Mesothelial cell of epicardium (in vitro differentiated cells): ENCODE measurements around the gene ACACA. TPM values are rescaled to one million over a fixed set of nuclear protein-coding genes. Genes with fewer than 3 reads are reported as not detected.

Experiments
- DNase-seq, 2 experiments: peaks; one replicate each; pipeline ENCODE4 v3.0.0; 2021; ENCODE audit warnings: low spot score in 2 of 2; ENCODE audit not compliant: unreplicated experiment in 2 of 2
- H3K27ac Mint-ChIP-seq: 2 replicates; pipeline ENCODE4 v1.8.0; 2021; ENCODE audit warnings: mixed read lengths
- H3K27me3 Mint-ChIP-seq: 2 replicates; pipeline ENCODE4 v1.8.0; 2021; ENCODE audit warnings: low read depth, mixed read lengths
- H3K36me3 Mint-ChIP-seq: 2 replicates; pipeline ENCODE4 v1.8.0; 2021; ENCODE audit warnings: mixed read lengths
- H3K4me1 Mint-ChIP-seq: 2 replicates; pipeline ENCODE4 v1.8.0; 2021; ENCODE audit warnings: mixed read lengths
- H3K4me3 Mint-ChIP-seq: 2 replicates; pipeline ENCODE4 v1.8.0; 2021; ENCODE audit warnings: mild to moderate bottlenecking, moderate library complexity, mixed read lengths
- H3K9me3 Mint-ChIP-seq: 2 replicates; pipeline ENCODE4 v1.8.0; 2021; ENCODE audit warnings: mixed read lengths
- total RNA-seq: library from RNA; stranded (reverse); gene quantifications from 3 replicates; pipeline ENCODE4 v1.2.1, GENCODE V29; 2021
- TF ChIP-seq, protein P1 (sequence below): fragments of 200-600 bp; sonication (generic); IDR thresholded peaks from one replicate; pipeline ENCODE4 v1.5.0; 2021; ENCODE audit warnings: antibody characterized with exemption; ENCODE audit not compliant: unreplicated experiment

ACACA gene
- total RNA-seq, 1 donor from 2014 or later, result 127 TPM

- peak overlapping the region; percentile 79 for H3K27ac Mint-ChIP-seq
- no peak overlapping the region for H3K4me3 Mint-ChIP-seq
- TF ChIP-seq, protein P1, sequence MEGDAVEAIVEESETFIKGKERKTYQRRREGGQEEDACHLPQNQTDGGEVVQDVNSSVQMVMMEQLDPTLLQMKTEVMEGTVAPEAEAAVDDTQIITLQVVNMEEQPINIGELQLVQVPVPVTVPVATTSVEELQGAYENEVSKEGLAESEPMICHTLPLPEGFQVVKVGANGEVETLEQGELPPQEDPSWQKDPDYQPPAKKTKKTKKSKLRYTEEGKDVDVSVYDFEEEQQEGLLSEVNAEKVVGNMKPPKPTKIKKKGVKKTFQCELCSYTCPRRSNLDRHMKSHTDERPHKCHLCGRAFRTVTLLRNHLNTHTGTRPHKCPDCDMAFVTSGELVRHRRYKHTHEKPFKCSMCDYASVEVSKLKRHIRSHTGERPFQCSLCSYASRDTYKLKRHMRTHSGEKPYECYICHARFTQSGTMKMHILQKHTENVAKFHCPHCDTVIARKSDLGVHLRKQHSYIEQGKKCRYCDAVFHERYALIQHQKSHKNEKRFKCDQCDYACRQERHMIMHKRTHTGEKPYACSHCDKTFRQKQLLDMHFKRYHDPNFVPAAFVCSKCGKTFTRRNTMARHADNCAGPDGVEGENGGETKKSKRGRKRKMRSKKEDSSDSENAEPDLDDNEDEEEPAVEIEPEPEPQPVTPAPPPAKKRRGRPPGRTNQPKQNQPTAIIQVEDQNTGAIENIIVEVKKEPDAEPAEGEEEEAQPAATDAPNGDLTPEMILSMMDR, result no peak
- no peak for DNase-seq
- H3K36me3 Mint-ChIP-seq, result peaks cover 8% of the 10 kb centered on the region
- H3K9me3 Mint-ChIP-seq, result no peaks in the 10 kb centered on the region
- peaks cover 36% of the 10 kb centered on the region for H3K4me1 Mint-ChIP-seq
- no peaks in the 10 kb centered on the region for H3K27me3 Mint-ChIP-seq
These were observed 318.2 kb downstream of the ACACA start for GRCh38 chr17:37088459-37088858.

DNA sequence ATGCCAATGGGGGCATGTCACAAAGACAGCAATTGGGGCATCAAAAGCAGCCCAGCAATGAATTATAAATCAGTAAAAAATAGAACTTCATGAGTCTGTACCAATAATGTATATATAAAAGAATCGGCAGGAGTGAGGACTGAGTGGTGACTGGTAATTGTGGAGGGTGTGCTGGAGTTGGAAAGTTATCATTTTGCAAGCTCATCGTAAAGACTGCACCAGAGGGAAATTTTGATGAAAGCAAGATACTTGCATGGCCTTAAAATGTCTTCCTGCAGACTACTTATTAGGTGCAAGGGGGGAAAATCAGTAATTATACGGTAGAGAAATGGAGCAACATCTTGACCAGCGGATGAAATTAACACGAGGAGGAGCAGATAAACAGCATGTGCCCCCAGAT, 319.0 kb downstream of the ACACA start:
- peaks cover 8% of the 10 kb centered on the region for H3K36me3 Mint-ChIP-seq
- TF ChIP-seq, protein P1, result no peak
- no peaks in the 10 kb centered on the region for H3K9me3 Mint-ChIP-seq
- H3K4me1 Mint-ChIP-seq, result peaks cover 36% of the 10 kb centered on the region
- H3K27ac Mint-ChIP-seq, result peak overlapping the region; percentile 15
- no peak for DNase-seq
- H3K27me3 Mint-ChIP-seq, result no peaks in the 10 kb centered on the region
- H3K4me3 Mint-ChIP-seq, result no peak overlapping the region

GRCh38 chr17:37086948-37087347, 319.7 kb downstream of the ACACA start:
- Mint-ChIP-seq H3K9me3 (no peaks in the 10 kb centered on the region), H3K4me3 (no peak overlapping the region), H3K4me1 (peaks cover 36% of the 10 kb centered on the region), H3K27ac (no peak overlapping the region), H3K36me3 (peaks cover 8% of the 10 kb centered on the region), H3K27me3 (no peaks in the 10 kb centered on the region)
- TF ChIP-seq, protein P1, result no peak
- no peak for DNase-seq

GRCh38 chr17:37086334-37086733, 320.3 kb downstream of the ACACA start:
- TF ChIP-seq, protein P1, result no peak
- Mint-ChIP-seq H3K9me3 (no peaks in the 10 kb centered on the region), H3K27ac (no peak overlapping the region), H3K27me3 (no peaks in the 10 kb centered on the region), H3K36me3 (peaks cover 8% of the 10 kb centered on the region), H3K4me1 (peaks cover 36% of the 10 kb centered on the region), H3K4me3 (no peak overlapping the region)
- no peak for DNase-seq

GRCh38 chr17:37084372-37084771, 322.3 kb downstream of the ACACA start:
- Mint-ChIP-seq H3K36me3 (peaks cover 8% of the 10 kb centered on the region), H3K27ac (peak overlapping the region; percentile 37)
- TF ChIP-seq, protein P1, result no peak

GRCh38 chr17:37083456-37083855, 323.2 kb downstream of the ACACA start:
- Mint-ChIP-seq H3K27me3 (no peaks in the 10 kb centered on the region), H3K27ac (peak overlapping the region; percentile 10), H3K36me3 (peaks cover 8% of the 10 kb centered on the region), H3K4me3 (no peak overlapping the region), H3K4me1 (peaks cover 17% of the 10 kb centered on the region), H3K9me3 (peaks cover 7% of the 10 kb centered on the region)
- no peak for DNase-seq
- TF ChIP-seq, protein P1, result no peak

More at GRCh38 chr17:37084372-37084771, 322.3 kb downstream of the ACACA start:
- Mint-ChIP-seq H3K4me3 (no peak overlapping the region), H3K4me1 (peaks cover 23% of the 10 kb centered on the region), H3K27me3 (no peaks in the 10 kb centered on the region), H3K9me3 (peaks cover 4% of the 10 kb centered on the region)
- no peak for DNase-seq
